Small intestine (tissue), 7 donors: Measurements from ENCODE around the gene KIF1B. TPM values are rescaled to one million over a fixed set of nuclear protein-coding genes. Genes with fewer than 3 reads are reported as not detected.

ENCODE experiments used
- DNase-seq, 2 donors: peaks; one replicate each; pipeline versions ENCODE4 v3.0.0 to v3.0.0-alpha.2; 2013
- FAIRE-seq: peaks from 2 replicates; lab custom pipeline; 2012; peaks lifted over from hg19 to GRCh38; lab: Jason Lieb, UNC
- H3K27ac ChIP-seq, 3 donors: one replicate each; pipeline ENCODE4 v1.5.1; 2013; ENCODE audit warnings: low read length in 2 of 3, mild to moderate bottlenecking in 2 of 3, control low read depth in 1 of 3, inconsistent platforms in 1 of 3, low read depth in 1 of 3, moderate library complexity in 1 of 3
- H3K27me3 ChIP-seq, 3 donors: one replicate each; pipeline ENCODE4 v1.6.1; 2013; ENCODE audit warnings: low read length in 3 of 3, inconsistent platforms in 1 of 3; ENCODE audit not compliant: control insufficient read depth in 3 of 3, insufficient read depth in 3 of 3
- H3K36me3 ChIP-seq, 3 donors: one replicate each; pipeline ENCODE4 v1.6.1; 2013; ENCODE audit warnings: low read length in 3 of 3, inconsistent platforms in 1 of 3, low read depth in 1 of 3, mild to moderate bottlenecking in 1 of 3, moderate library complexity in 1 of 3; ENCODE audit not compliant: control insufficient read depth in 3 of 3, insufficient read depth in 2 of 3
- H3K4me1 ChIP-seq, 3 donors: one replicate each; pipeline ENCODE4 v1.6.1; 2013; ENCODE audit warnings: low read length in 2 of 3, inconsistent platforms in 1 of 3, low read depth in 1 of 3, mild to moderate bottlenecking in 1 of 3, moderate library complexity in 1 of 3; ENCODE audit not compliant: control insufficient read depth in 3 of 3, insufficient read depth in 2 of 3
- H3K4me3 ChIP-seq, 3 donors: one replicate each; pipeline ENCODE4 v1.5.1; 2013; ENCODE audit warnings: low read length in 3 of 3, control low read depth in 1 of 3, inconsistent platforms in 1 of 3, low read depth in 1 of 3, mild to moderate bottlenecking in 1 of 3, moderate library complexity in 1 of 3
- H3K9me3 ChIP-seq, 2 donors: one replicate each; pipeline ENCODE4 v1.6.1; 2013; ENCODE audit warnings: low read depth in 1 of 2, low read length in 1 of 2; ENCODE audit not compliant: control insufficient read depth in 2 of 2, insufficient read depth in 1 of 2
- WGBS, 3 donors: extraction: QIAGEN DNeasy Blood & Tissue Kit; methylation state at CpG; one replicate each; pipeline ENCODE4 v1.1.7; 2013; 5-methylcytosine and 5-hydroxymethylcytosine counted together
- polyA plus RNA-seq, 4 donors: library from polyadenylated mRNA; stranded (reverse) in 3 of 4; unstranded in 1 of 4; fragments of 200-250 nt in 3 of 4; fragments of 120-200 nt in 1 of 4; gene quantifications; one replicate each; pipeline versions ENCODE4 v1.2.1 to v1.2.3, GENCODE V29; 2013
- donor health status: healthy with polysubstance abuse.
- donor health status: control.
- donor health status: control.
- donor health status: Bipolar disorder and iron deficiency.
- donor health status: healthy.

The KIF1B gene
- polyA plus RNA-seq, 4 donors: 6.8 to 15.5 (median 12.6) TPM

DNA sequence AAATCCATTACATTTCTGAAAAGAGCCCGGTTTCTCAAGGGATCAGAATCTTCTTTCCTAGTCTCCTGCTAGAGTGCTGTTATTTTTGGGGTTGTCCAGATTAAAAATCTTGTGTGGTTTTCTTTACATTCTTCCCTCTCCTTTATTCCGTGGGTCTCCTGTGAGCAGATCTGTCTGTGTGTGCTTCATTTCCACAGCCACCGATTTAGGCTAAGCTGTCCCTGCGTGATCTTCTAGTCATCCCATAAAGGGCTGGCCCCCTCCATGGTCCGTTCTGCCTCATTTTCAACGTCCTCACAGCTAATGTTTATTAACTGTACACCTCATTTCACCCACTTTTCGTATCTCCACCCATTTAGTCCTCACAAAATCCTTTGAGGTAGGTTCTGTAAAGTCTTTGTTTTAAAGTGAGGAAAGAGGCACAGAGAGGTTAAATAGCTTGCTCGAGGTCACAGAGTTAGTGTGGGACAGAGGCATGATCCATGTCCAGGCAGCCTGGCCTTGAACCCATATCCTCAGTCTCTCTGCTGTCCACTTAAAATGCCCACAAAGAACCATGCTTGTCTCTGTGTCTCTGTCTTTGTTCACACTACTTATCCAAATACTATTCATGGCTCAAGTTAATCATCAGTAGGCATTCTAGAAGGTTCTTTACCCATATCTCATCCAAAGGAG lies 38.2 kb upstream of the KIF1B start:
- H3K4me3 ChIP-seq: no peak overlapping the region
- 91 to 93% (median 93%) methylated on average over 8 of the region's 8 CpGs for WGBS, 3 donors
- no peak overlapping the region for H3K27ac ChIP-seq

DNA sequence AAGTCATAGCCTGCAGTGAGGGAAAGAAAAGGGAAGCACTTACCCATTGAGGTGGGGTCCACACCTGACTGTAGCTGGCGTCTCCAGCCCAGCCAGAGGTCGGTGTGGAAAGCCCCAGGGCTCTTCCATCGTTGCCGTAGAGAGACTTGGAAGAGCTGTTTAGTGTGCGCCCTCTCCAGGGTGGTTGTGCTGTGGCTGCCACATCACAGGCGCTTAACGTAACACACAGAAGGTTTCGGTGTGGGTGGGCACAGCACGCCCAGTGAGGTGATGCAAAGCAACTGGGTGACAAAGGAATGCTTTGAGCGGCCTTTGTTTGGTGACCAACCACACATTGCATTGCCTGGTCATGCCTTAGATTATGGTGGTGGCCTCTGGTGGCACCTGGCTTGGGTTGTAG lies 36.8 kb upstream of the KIF1B start:
- peaks cover 12 to 41% (median 17%) of the 10 kb centered on the region in 3 donors for H3K36me3 ChIP-seq
- H3K4me1 ChIP-seq: peaks cover 0 to 5% (median 0%) of the 10 kb centered on the region in 3 donors
- FAIRE-seq (no peak), DNase-seq (no peak)
- H3K27ac ChIP-seq: no peak overlapping the region
- H3K4me3 ChIP-seq: no peak overlapping the region
- H3K27me3 ChIP-seq: no peaks in the 10 kb centered on the region
- WGBS, 3 donors: 86 to 97% (median 95%) methylated on average over 10 of the region's 10 CpGs
- no peaks in the 10 kb centered on the region for H3K9me3 ChIP-seq

More for the DNA sequence above, 38.2 kb upstream of the KIF1B start:
- no peak for DNase-seq
- peaks cover 0 to 5% (median 0%) of the 10 kb centered on the region in 3 donors for H3K4me1 ChIP-seq
- no peaks in the 10 kb centered on the region for H3K27me3 ChIP-seq
- FAIRE-seq: no peak
- H3K36me3 ChIP-seq: peaks cover 14 to 44% (median 22%) of the 10 kb centered on the region in 3 donors
- no peaks in the 10 kb centered on the region for H3K9me3 ChIP-seq

DNA sequence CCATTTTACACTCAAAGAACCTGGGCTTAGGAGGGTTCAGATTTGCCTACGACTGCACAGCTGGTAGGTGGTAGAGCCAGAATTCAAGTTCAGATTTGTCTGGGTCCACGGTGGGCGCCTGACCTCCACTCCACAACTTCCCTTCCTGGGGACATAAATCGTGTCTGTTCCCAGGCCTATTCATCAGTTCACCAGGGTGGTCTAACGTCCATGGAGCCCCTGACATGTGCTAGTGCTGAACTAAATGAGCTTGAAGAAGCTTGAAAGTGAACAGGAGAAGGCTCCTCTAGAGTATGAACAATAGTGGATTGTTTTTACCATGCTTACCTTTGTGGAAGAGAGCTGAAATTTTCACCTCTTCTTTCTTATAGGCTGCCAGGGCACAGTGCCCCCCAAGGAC lies 32.5 kb upstream of the KIF1B start:
- DNase-seq (no peak), FAIRE-seq (no peak)
- Histone ChIP-seq H3K9me3 (no peaks in the 10 kb centered on the region), H3K4me3 (no peak overlapping the region), H3K36me3 (peaks cover 5 to 38% (median 23%) of the 10 kb centered on the region in 3 donors), H3K27me3 (no peaks in the 10 kb centered on the region), H3K27ac (no peak overlapping the region), H3K4me1 (no peaks in the 10 kb centered on the region)
- WGBS, 3 donors: 71 to 89% (median 85%) methylated on average over 5 of the region's 5 CpGs

- no peak for FAIRE-seq
- H3K36me3 ChIP-seq: peaks cover 4 to 31% (median 19%) of the 10 kb centered on the region in 3 donors
- WGBS, 3 donors: 88 to 94% (median 92%) methylated on average over 22 of the region's 22 CpGs
Measured at GRCh38 chr1:10178597-10179405, 31.6 kb upstream of the KIF1B start.

GRCh38 chr1:10179406-10180091 lies 30.8 kb upstream of the KIF1B start:
- Histone ChIP-seq H3K4me1 (no peaks in the 10 kb centered on the region), H3K27me3 (no peaks in the 10 kb centered on the region), H3K36me3 (peaks cover 4 to 29% (median 19%) of the 10 kb centered on the region in 3 donors), H3K27ac (no peak overlapping the region), H3K4me3 (no peak overlapping the region), H3K9me3 (no peaks in the 10 kb centered on the region)
- FAIRE-seq (no peak), DNase-seq (no peak)
- 89 to 97% (median 94%) methylated on average over 23 of the region's 23 CpGs for WGBS, 3 donors

More at GRCh38 chr1:10178597-10179405, 31.6 kb upstream of the KIF1B start:
- Histone ChIP-seq H3K27me3 (no peaks in the 10 kb centered on the region), H3K9me3 (no peaks in the 10 kb centered on the region), H3K4me1 (no peaks in the 10 kb centered on the region), H3K4me3 (no peak overlapping the region), H3K27ac (no peak overlapping the region)
- DNase-seq: no peak

DNA sequence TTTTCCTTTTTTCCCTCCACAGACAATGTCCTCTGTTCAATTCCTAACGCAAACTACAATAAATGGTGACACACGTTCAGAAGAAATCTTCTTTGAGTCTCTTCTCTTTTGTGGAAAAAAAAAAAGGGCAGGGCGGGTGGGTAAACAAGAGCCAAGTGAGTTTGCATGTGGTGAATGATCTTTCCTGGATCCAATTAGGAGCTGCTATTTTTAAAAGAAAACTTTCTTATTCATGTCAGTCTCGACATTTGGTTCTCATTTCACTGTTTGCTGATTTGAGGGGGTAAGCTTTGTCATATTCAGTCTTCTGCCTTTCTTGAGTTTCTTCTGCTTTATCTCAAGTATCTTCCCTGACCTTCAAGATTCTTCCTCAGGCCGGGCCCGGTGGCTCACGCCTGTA lies 29.2 kb upstream of the KIF1B start:
- FAIRE-seq (no peak), DNase-seq (no peak)
- Histone ChIP-seq H3K27me3 (no peaks in the 10 kb centered on the region), H3K36me3 (peaks cover 4 to 23% (median 16%) of the 10 kb centered on the region in 3 donors), H3K9me3 (no peaks in the 10 kb centered on the region), H3K27ac (no peak overlapping the region), H3K4me3 (no peak overlapping the region), H3K4me1 (no peaks in the 10 kb centered on the region)
- 90 to 92% (median 92%) methylated on average over 7 of the region's 7 CpGs for WGBS, 3 donors

DNA sequence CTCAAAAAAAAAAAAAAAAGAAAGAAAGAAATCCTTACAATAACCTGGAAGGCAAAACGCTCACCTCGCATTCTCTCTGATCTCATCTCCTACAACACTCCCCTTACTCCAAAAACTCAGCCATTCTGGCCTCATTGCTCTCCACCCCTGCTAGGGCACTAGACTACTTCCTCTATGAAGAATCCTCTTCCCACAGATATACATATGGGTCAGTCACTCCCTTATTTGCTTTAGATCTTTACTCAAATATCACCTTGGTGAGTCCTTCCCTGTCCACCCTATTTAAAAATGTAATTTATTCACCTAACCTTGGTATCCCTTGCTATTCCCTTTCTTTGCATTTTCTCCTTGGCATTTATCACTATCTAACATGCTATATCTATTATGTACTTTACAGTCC lies 24.6 kb upstream of the KIF1B start:
- Histone ChIP-seq H3K4me3 (no peak overlapping the region), H3K4me1 (no peaks in the 10 kb centered on the region), H3K9me3 (peaks cover 0 to 5% of the 10 kb centered on the region in 2 donors), H3K36me3 (peaks cover 0 to 3% (median under 1%) of the 10 kb centered on the region in 3 donors), H3K27me3 (no peaks in the 10 kb centered on the region), H3K27ac (no peak overlapping the region)
- FAIRE-seq (no peak), DNase-seq (no peak)
- 92 to 100% (median 92%) methylated on average over 2 of the region's 2 CpGs for WGBS, 3 donors

GRCh38 chr1:10186331-10187025 lies 23.9 kb upstream of the KIF1B start:
- WGBS, 3 donors: 85 to 95% (median 90%) methylated on average over 12 of the region's 12 CpGs
- DNase-seq: no peak
- Histone ChIP-seq H3K9me3 (peaks cover 0 to 5% of the 10 kb centered on the region in 2 donors), H3K27ac (no peak overlapping the region), H3K27me3 (no peaks in the 10 kb centered on the region), H3K4me1 (no peaks in the 10 kb centered on the region), H3K36me3 (peaks cover 0 to under 1% (median 0%) of the 10 kb centered on the region in 3 donors), H3K4me3 (no peak overlapping the region)
- FAIRE-seq: no peak
